PC-3 (cell line): ENCODE measurements around the gene IL21. TPM values are rescaled to one million over a fixed set of nuclear protein-coding genes. Genes with fewer than 3 reads are reported as not detected.

Source experiments
- ATAC-seq: fragments of 200-7000 bp; cut with Tn5 transposase; 2 replicates; pipeline ENCODE4 v1.9.1; 2020; ENCODE audit warnings: mild to moderate bottlenecking, moderate library complexity
- BruUV-seq: library from RNA; stranded (reverse); fragments of 400-500 nt; replicated peaks from 2 replicates; lab custom pipeline; 2021; lab: Mats Ljungman, UMichigan
- CTCF ChIA-PET: fragments of 300-600 bp; sonication (Branson Sonifier 250); formaldehyde crosslinking; loops from one replicate; lab custom pipeline; 2022; ENCODE audit warnings: antibody characterized with exemption; lab: Charles Lee
- POLR2A ChIA-PET: fragments of 300-600 bp; sonication (Branson Sonifier 250); formaldehyde crosslinking; loops from one replicate; lab custom pipeline; 2022; ENCODE audit warnings: antibody characterized with exemption; ENCODE audit not compliant: unreplicated experiment; lab: Charles Lee
- DNase-seq: peaks from one replicate; pipeline ENCODE4 v3.0.0-alpha.2; 2015
- H2AFZ ChIP-seq: fragments of 300-600 bp; sonication (generic); 2 replicates; pipeline ENCODE4 v1.6.0; 2016; ENCODE audit warnings: antibody characterized with exemption, low read length
- H3F3A ChIP-seq: fragments of 300-600 bp; sonication (generic); one replicate; pipeline ENCODE4 v1.6.0; 2017; ENCODE audit warnings: antibody characterized with exemption, low read length, control low read depth, mild to moderate bottlenecking; ENCODE audit not compliant: unreplicated experiment
- H3K27ac ChIP-seq: fragments of 300-600 bp; sonication (generic); 2 replicates; pipeline ENCODE4 v1.5.1; 2016; ENCODE audit warnings: mild to moderate bottlenecking, low read length
- H3K27me3 ChIP-seq: fragments of 300-600 bp; sonication (generic); 2 replicates; pipeline ENCODE4 v1.6.1; 2016; ENCODE audit warnings: low read length, mixed read lengths
- H3K36me3 ChIP-seq: fragments of 300-600 bp; sonication (generic); 2 replicates; pipeline ENCODE4 v1.6.1; 2016; ENCODE audit warnings: low read depth, mixed run types, low read length, mixed read lengths
- H3K4me1 ChIP-seq: fragments of 300-600 bp; sonication (generic); 2 replicates; pipeline ENCODE4 v1.5.1; 2016; ENCODE audit warnings: low read length; ENCODE audit not compliant: insufficient read depth
- H3K4me2 ChIP-seq: fragments of 300-600 bp; sonication (generic); 2 replicates; pipeline ENCODE4 v1.6.0; 2016; ENCODE audit warnings: low read length
- H3K4me3 ChIP-seq: fragments of 300-600 bp; sonication (generic); 2 replicates; pipeline ENCODE4 v1.5.1; 2016; ENCODE audit warnings: mild to moderate bottlenecking, low read length, mixed read lengths
- H3K79me2 ChIP-seq: fragments of 300-600 bp; sonication (generic); 2 replicates; pipeline ENCODE4 v1.6.1; 2017; ENCODE audit warnings: low read length, mixed read lengths
- H3K9ac ChIP-seq: fragments of 300-600 bp; sonication (generic); 2 replicates; pipeline ENCODE4 v1.6.0; 2016; ENCODE audit warnings: mild to moderate bottlenecking, low read length
- H3K9me2 ChIP-seq: fragments of 300-600 bp; sonication (generic); replicated peaks from 2 replicates; pipeline ENCODE4 v1.6.1; 2016; ENCODE audit warnings: mixed run types, low read length, mixed read lengths
- H3K9me3 ChIP-seq: fragments of 300-600 bp; sonication (generic); 2 replicates; pipeline ENCODE4 v1.6.1; 2016; ENCODE audit warnings: low read length, mixed read lengths
- H4K20me1 ChIP-seq: fragments of 300-600 bp; sonication (generic); 2 replicates; pipeline ENCODE4 v1.6.1; 2016; ENCODE audit warnings: low read length, mixed read lengths
- EZH2 ChIP-seq: fragments of 300-600 bp; sonication (generic); IDR thresholded peaks from one replicate; pipeline ENCODE4 v1.6.1; 2017; ENCODE audit warnings: antibody characterized with exemption, mild to moderate bottlenecking, low read length; ENCODE audit not compliant: unreplicated experiment
- EZH2phosphoT487 ChIP-seq: fragments of 300-600 bp; sonication (generic); IDR thresholded peaks from 2 replicates; pipeline ENCODE4 v1.6.1; 2018; ENCODE audit warnings: mild to moderate bottlenecking, antibody characterized with exemption, low read length, borderline replicate concordance
- intact Hi-C: fragments of 100-400 bp; cut with micrococcal nuclease; formaldehyde crosslinking; loops from 2 replicates; pipeline ENCODE4 v1.9.0; 2023
- total RNA-seq: library from RNA; depleted of rRNA; stranded (reverse); fragments of >200 nt; gene quantifications from 2 replicates; pipeline ENCODE4 v1.2.3, GENCODE V29; 2014
- TF ChIP-seq, protein P1 (sequence below): fragments of 300-600 bp; sonication (generic); conservative IDR thresholded peaks from 2 replicates; pipeline ENCODE4 v1.5.1; 2017; ENCODE audit warnings: antibody characterized with exemption, low read depth, mild to moderate bottlenecking, low read length

Gene IL21
- total RNA-seq, 1 experiment from 2014 or later = not detected

DNA sequence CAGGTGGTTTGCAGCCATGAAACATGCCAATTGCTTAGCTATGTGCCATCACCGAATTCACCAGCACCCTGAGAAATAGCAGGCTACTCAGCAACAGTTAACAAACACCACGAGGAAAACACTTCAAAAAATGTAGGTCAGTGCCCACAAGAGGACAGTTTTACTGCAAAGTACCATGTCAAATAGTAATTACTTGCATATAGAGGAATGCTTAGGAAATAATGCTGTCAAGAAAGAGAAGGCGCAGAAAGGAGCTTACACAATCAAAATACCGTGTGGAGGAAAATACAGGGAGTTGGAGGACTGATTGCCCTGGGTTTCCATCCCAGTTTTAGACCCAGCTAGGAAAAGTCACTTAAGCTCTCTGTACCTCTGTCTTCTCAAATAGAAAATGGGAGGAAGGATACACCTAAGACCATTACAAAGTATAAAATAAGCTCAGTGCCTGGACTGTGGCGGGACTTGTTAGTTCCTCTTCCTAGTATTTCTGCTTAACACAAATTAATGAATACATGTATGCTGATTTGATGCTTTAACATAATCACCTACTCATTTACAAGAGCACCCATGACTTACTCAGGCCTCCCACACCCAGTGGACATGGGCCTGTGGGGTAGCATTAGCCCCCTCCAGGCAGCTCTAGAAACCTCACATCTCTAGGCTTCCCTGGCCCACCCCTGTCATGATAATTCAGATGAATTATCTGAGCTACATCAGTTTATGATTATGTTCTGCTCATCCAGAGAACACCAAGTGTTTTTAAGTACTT lies 44.5 kb upstream of the IL21 start:
- BruUV-seq = no TSS peak
- intact Hi-C loops = no loop called here
- ChIA-PET POLR2A (no interaction called here), CTCF (no interaction called here)
- H3K27me3 ChIP-seq = no peaks in the 10 kb centered on the region
- TF ChIP-seq, protein P1, sequence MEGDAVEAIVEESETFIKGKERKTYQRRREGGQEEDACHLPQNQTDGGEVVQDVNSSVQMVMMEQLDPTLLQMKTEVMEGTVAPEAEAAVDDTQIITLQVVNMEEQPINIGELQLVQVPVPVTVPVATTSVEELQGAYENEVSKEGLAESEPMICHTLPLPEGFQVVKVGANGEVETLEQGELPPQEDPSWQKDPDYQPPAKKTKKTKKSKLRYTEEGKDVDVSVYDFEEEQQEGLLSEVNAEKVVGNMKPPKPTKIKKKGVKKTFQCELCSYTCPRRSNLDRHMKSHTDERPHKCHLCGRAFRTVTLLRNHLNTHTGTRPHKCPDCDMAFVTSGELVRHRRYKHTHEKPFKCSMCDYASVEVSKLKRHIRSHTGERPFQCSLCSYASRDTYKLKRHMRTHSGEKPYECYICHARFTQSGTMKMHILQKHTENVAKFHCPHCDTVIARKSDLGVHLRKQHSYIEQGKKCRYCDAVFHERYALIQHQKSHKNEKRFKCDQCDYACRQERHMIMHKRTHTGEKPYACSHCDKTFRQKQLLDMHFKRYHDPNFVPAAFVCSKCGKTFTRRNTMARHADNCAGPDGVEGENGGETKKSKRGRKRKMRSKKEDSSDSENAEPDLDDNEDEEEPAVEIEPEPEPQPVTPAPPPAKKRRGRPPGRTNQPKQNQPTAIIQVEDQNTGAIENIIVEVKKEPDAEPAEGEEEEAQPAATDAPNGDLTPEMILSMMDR = no peak
- TF ChIP-seq EZH2 = no peak
- TF ChIP-seq EZH2phosphoT487 = no peak
- H3K9ac ChIP-seq = no peak overlapping the region
- H3K27ac ChIP-seq = peak overlapping the region; percentile 69; the same call in 1 of the 2 replicates
- no peaks in the 10 kb centered on the region for H3K79me2 ChIP-seq
- peaks cover 4% of the 10 kb centered on the region for H3F3A ChIP-seq
- H3K9me2 ChIP-seq = no peaks in the 10 kb centered on the region
- H3K4me2 ChIP-seq = peak overlapping the region; percentile 73; the same call in 1 of the 2 replicates
- ATAC-seq (no peak), DNase-seq (no peak)
- no peak overlapping the region for H3K4me3 ChIP-seq
- peaks cover 37% of the 10 kb centered on the region for H3K4me1 ChIP-seq
- H3K36me3 ChIP-seq = no peaks in the 10 kb centered on the region
- no peaks in the 10 kb centered on the region for H4K20me1 ChIP-seq
- H2AFZ ChIP-seq = no peak overlapping the region
- H3K9me3 ChIP-seq = no peaks in the 10 kb centered on the region

DNA sequence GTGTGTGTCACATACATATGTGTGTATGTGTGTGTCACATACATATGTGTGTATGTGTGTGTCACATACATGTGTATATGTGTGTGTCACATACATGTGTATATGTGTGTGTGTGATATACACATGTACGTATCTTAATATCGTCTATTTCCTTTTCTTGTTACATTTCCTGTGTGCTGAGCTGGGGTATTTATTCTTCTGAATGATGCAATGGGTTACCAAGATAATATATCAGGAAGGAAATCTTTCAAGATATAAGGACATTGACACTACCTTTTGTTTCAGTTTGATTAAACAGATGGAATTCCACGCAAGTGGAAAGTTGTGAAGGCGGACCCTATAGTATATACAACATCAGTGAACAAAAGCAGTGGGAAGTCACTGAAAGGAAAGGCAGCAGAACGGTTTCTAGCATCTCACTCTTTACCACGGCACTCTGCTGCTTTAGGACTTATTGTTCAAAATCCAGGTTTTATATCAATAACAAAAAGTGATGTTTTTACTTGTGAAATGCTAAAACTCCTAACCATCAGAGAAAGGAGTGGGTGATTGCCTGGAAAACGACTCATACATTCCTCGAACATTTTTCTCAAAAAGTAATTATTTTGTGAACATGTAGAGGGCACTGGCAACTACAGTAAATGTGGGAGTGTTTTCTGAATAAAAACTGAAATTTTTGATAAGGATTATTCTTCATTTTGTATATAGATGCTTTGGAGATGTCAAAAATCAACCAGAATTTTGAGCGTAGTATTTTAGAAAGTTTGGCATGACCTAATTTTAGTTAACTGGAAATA lies 43.1 kb upstream of the IL21 start:
- intact Hi-C loops = no loop called here
- Histone ChIP-seq H3K27ac (no peak overlapping the region), H3K4me2 (no peak overlapping the region), H3K4me1 (peaks cover 37% of the 10 kb centered on the region), H2AFZ (no peak overlapping the region), H3F3A (peaks cover 4% of the 10 kb centered on the region), H4K20me1 (no peaks in the 10 kb centered on the region), H3K36me3 (no peaks in the 10 kb centered on the region), H3K4me3 (no peak overlapping the region), H3K9me2 (no peaks in the 10 kb centered on the region), H3K79me2 (no peaks in the 10 kb centered on the region), H3K9me3 (no peaks in the 10 kb centered on the region), H3K27me3 (no peaks in the 10 kb centered on the region), H3K9ac (no peak overlapping the region)
- ATAC-seq (no peak), DNase-seq (no peak)
- BruUV-seq = no TSS peak
- ChIA-PET POLR2A (no interaction called here), CTCF (no interaction called here)
- TF ChIP-seq EZH2phosphoT487 = no peak
- TF ChIP-seq, protein P1 = no peak
- no peak for TF ChIP-seq EZH2
